ENCODE results near the gene SLC9A3.

SLC9A3 gene

GRCh38 chr5:439181-439580 is 85.1 kb downstream of the SLC9A3 start:
- H3K4me3 ChIP-seq, result no peak overlapping the region
- H3K27ac ChIP-seq, result no peak overlapping the region

- Histone ChIP-seq H3K4me3 (no peak overlapping the region), H3K27ac (no peak overlapping the region)
These were observed 85.7 kb downstream of the SLC9A3 start for GRCh38 chr5:438481-438981.

GRCh38 chr5:437281-437771 is 86.9 kb downstream of the SLC9A3 start:
- Histone ChIP-seq H3K4me3 (no peak overlapping the region), H3K27ac (no peak overlapping the region)

- no peak overlapping the region for H3K27ac ChIP-seq
- H3K4me3 ChIP-seq, result no peak overlapping the region
These were observed 87.6 kb downstream of the SLC9A3 start for GRCh38 chr5:436641-436975.

GRCh38 chr5:435961-436640 is 88.1 kb downstream of the SLC9A3 start:
- Histone ChIP-seq H3K4me3 (no peak overlapping the region), H3K27ac (no peak overlapping the region)

GRCh38 chr5:435156-435790 is 89.0 kb downstream of the SLC9A3 start:
- H3K27ac ChIP-seq, result no peak overlapping the region
- H3K4me3 ChIP-seq, result no peak overlapping the region

- no peak overlapping the region for H3K27ac ChIP-seq
- H3K4me3 ChIP-seq, result no peak overlapping the region
These were observed 89.7 kb downstream of the SLC9A3 start for GRCh38 chr5:434443-435146.

- Histone ChIP-seq H3K4me3 (no peak overlapping the region), H3K27ac (no peak overlapping the region)
These were observed 90.4 kb downstream of the SLC9A3 start for GRCh38 chr5:433836-434235.

- Histone ChIP-seq H3K27ac (no peak overlapping the region), H3K4me3 (no peak overlapping the region)
These were observed 91.1 kb downstream of the SLC9A3 start for GRCh38 chr5:432928-433791.

GRCh38 chr5:432201-432927 is 91.9 kb downstream of the SLC9A3 start:
- no peak overlapping the region for H3K27ac ChIP-seq
- H3K4me3 ChIP-seq, result no peak overlapping the region

- H3K4me3 ChIP-seq, result no peak overlapping the region
- no peak overlapping the region for H3K27ac ChIP-seq
These were observed 92.6 kb downstream of the SLC9A3 start for GRCh38 chr5:431711-432050.

GRCh38 chr5:431001-431710 is 93.1 kb downstream of the SLC9A3 start:
- H3K4me3 ChIP-seq, result no peak overlapping the region

GRCh38 chr5:430214-430925 is 93.9 kb downstream of the SLC9A3 start:
- Histone ChIP-seq H3K4me3 (no peak overlapping the region), H3K27ac (peak overlapping the region in 6 of 21 experiments; percentile 26 to 69 (median 49))

More at GRCh38 chr5:431001-431710, 93.1 kb downstream of the SLC9A3 start:
- H3K27ac ChIP-seq, result no peak overlapping the region

GRCh38 chr5:429453-430188 is 94.6 kb downstream of the SLC9A3 start:
- H3K27ac ChIP-seq, result peak overlapping the region in 7 of 21 experiments; percentile 27 to 69 (median 48)

GRCh38 chr5:428754-429452 is 95.3 kb downstream of the SLC9A3 start:
- Histone ChIP-seq H3K4me3 (no peak overlapping the region), H3K27ac (peak overlapping the region in 7 of 21 experiments; percentile 1 to 69 (median 45))

More at GRCh38 chr5:429453-430188, 94.6 kb downstream of the SLC9A3 start:
- H3K4me3 ChIP-seq, result no peak overlapping the region

- Histone ChIP-seq H3K4me3 (no peak overlapping the region), H3K27ac (no peak overlapping the region)
These were observed 96.0 kb downstream of the SLC9A3 start for GRCh38 chr5:428219-428618.
